ENCODE measurements around the gene TMEM117.

- TF ChIP-seq CTCF (IDR thresholded peaks at IDR 0.05; ENCODE audit: low read length) (no peak), EZH2 (IDR thresholded peaks at IDR 0.05; ENCODE audit: borderline replicate concordance, low read length) (no peak)
Observed at GRCh38 chr12:43807386-43807785, 28.5 kb upstream of the TMEM117 start.

All from OCI-LY1 (cell line).